Measurements from ENCODE around the gene SHC3.

- TF ChIP-seq, protein P1, sequence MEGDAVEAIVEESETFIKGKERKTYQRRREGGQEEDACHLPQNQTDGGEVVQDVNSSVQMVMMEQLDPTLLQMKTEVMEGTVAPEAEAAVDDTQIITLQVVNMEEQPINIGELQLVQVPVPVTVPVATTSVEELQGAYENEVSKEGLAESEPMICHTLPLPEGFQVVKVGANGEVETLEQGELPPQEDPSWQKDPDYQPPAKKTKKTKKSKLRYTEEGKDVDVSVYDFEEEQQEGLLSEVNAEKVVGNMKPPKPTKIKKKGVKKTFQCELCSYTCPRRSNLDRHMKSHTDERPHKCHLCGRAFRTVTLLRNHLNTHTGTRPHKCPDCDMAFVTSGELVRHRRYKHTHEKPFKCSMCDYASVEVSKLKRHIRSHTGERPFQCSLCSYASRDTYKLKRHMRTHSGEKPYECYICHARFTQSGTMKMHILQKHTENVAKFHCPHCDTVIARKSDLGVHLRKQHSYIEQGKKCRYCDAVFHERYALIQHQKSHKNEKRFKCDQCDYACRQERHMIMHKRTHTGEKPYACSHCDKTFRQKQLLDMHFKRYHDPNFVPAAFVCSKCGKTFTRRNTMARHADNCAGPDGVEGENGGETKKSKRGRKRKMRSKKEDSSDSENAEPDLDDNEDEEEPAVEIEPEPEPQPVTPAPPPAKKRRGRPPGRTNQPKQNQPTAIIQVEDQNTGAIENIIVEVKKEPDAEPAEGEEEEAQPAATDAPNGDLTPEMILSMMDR (IDR thresholded peaks at IDR 0.05): no peak
- no peak for TF ChIP-seq POLR2A (IDR thresholded peaks at IDR 0.05)
These were observed 183.4 kb downstream of the SHC3 start for GRCh38 chr9:88995200-88995577.

All from body of pancreas (tissue), 4 donors.